G401 (cell line): ENCODE measurements around the gene USP37. TPM values are rescaled to one million over a fixed set of nuclear protein-coding genes. Genes with fewer than 3 reads are reported as not detected.

Experiments used
- DNase-seq: peaks from one replicate; pipeline ENCODE4 v3.0.0-alpha.2; 2015; ENCODE audit warnings: low spot score
- in situ Hi-C: cut with HindIII; loops from 2 replicates; pipeline ENCODE4 v1.10.0; 2016; ENCODE audit warnings: low sequenced_read_pairs, mixed read lengths
- total RNA-seq: library from RNA; depleted of rRNA; stranded (reverse); fragments of >200 nt; shearing (Covaris generic); gene quantifications from 2 replicates; pipeline ENCODE4 v1.2.3, GENCODE V29; 2014

Gene USP37
- total RNA-seq, 1 experiment from 2014 or later = 10.7 TPM

DNA sequence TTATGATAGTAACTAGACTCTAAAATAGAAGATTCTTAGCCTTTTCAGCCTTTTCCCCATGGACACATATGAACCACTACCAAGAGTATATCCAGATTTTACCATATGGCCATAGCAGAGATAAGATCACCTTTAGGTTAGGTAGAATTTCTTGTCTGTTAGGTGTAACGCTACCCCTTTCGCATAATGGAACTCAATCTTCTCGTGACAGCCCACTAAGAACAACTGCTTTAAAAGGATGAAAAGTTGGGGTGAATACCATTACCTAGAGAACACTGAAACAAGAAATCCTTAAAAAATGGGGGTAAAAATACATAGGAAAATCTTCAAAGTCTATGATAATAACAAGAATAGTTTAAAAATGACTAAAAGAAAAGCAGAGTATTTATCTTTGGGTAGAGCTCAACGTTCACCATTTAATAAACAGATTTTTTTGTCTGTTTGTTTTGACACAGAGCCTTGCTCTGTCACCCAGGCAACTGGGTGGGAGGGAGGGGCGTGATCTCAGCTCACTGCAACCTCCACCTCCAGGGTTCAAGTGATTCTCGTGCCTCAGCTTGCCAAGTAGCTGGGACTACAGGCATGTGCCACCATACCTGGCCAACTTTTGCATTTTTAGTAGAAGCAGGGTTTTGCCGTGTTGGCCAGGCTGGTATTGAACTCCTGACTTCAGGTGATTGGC is 82.0 kb downstream of the USP37 start:
- in situ Hi-C loops = no loop called here

DNA sequence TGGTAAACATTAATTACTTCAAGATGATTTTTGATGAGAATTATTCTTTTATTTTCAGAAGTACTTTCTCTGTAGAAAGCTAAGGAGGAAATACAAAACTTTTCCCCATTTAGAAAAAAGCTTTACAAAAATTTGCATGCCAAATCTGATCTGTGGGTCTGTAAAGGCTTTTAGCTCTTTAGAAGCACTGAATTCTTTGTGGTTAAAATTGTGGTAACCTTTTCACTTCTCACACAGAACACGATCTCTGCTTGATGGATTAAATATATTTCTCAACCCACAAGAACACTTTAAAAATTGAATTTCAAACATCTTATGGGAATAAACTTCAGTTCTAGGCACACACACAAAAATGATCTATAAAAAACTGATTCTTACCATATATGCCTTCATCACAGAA is 85.5 kb downstream of the USP37 start:
- DNase-seq = no peak
- in situ Hi-C loops = no loop called here

More for the DNA sequence above, 82.0 kb downstream of the USP37 start:
- no peak for DNase-seq

DNA sequence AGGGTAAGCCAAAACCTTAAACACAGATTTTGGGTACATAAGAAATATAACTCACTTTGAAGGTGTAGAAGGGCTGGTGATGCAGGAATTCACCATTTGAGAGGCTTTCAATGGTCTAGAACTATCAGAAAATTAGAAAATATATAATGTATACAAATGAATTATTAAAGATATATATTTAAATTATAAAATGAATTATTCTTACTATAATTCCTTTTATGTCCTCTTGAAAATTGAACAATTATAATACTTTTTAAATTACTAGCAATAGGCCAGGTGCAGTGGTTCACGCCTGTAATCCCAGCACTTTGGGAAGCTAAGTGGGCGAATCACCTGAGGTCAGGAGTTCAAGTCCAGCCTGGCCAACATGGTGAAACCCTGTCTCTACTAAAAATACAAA is 88.6 kb downstream of the USP37 start:
- in situ Hi-C loops = no loop called here

DNA sequence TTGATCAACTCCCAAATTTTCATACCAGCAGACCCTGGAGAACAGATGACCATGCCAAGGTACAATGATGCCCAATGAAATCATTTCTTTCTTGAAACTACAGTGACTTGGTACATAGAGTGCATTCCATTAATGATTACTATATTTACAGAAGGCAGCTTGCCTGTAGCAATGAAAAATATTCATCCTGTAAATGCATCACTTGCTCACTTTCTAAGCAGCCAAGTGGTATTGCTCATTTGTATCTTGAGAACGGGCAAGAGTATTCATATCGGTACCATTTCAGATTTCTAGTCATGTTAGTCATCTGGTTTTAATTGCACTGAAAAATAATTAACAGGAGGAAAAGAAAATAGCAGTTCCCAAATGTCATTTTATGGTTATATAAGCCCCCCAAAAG is 89.6 kb downstream of the USP37 start:
- no peak for DNase-seq
- in situ Hi-C loops = no loop called here

More for the DNA sequence above, 88.6 kb downstream of the USP37 start:
- no peak for DNase-seq

DNA sequence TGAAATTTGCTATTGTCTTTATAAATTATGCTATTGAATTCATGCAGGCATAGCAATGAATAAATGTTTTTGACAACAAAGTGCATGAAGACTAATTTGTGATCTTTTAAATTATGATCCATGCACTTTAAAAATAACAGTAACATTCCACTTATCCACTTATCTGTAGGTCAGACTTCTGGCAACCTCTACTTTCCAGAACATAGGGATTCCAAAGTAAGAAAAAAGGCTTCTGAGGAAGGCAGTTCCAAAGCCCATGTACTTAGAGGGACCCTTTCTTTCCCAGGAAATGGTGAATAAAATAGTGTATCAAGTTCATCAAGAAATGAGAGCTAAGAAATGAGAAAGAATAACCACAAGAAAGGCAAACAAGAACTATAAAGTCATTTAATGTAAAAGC is 90.9 kb downstream of the USP37 start:
- no peak for DNase-seq
- in situ Hi-C loops = no loop called here

DNA sequence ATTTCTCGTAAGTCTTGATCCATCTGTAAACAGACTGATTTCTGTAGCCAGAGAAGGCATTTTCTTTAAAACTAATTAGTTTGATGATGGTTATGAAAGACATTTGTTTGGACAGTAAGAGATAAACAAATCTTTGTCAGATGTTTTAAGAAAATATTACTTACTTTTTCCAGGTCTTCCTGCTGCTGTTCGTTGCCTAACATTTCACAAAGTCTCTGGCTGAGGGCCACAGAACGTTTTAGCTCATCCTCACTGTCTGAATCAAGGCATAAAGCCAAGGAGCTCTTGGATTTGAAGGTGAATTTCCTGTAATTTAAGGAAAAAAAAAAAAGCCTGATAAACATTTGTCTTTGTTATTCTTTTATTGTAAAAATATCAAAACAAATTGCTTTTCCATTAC is 91.5 kb downstream of the USP37 start:
- in situ Hi-C loops = no loop called here
- DNase-seq = peak; percentile 5

DNA sequence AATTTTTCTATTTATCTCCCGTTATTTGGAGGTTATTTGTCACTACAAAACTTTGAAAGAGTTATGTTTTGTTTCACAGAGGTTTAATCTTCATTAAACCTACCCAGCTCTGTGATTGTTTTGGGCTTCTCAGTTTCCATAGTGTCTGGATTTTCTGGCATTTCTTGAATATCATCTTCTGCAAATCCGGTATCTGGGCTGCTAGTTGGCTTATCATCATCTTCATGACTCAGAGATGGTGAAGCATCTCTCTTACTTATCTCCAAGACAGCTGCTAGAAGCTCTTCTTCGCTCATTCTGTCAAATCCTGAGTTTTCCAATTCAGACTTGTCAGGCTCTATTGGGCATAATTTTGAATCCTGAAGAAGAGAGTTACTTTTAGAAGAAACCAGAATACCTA is 93.6 kb downstream of the USP37 start:
- DNase-seq = no peak
- in situ Hi-C loops = no loop called here

DNA sequence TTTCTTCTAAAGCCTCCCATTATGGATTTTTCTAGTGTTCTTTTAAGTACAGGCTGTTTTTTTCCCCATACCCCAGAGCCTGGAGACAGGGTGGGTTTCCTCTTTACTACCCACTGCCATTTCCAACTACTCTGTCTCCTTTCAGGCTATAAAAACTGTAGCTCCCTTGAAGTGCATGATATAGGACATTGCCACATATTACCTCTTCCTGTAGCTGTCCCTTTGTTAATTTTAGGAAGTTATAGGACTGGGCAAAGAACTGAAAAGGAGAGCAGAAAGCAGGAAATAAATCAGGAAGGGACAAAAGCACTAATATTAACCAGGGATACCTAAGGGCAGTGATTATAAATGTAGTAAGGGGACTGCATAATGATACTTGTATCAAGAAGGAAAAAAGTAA is 95.2 kb downstream of the USP37 start:
- no peak for DNase-seq
- in situ Hi-C loops = no loop called here

DNA sequence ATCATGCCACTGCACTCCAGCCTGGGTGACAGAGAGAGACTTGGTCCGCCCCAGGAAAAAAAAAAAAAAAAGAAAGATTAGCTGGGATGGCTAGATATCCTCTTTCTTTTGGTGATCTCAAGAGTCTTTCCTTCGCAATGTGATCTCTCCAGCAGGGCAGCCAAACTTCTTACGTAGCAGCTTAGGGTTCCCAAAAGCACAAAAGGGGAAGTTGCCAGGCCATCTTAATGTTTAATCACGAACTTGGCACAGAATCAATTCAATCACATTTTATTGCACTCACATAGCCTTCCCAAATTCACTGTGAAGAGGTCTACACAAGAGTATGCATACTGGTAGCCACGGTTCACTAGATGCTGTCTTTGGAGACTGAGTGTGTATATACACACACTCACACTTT is 96.2 kb downstream of the USP37 start:
- in situ Hi-C loops = no loop called here
- DNase-seq = no peak

DNA sequence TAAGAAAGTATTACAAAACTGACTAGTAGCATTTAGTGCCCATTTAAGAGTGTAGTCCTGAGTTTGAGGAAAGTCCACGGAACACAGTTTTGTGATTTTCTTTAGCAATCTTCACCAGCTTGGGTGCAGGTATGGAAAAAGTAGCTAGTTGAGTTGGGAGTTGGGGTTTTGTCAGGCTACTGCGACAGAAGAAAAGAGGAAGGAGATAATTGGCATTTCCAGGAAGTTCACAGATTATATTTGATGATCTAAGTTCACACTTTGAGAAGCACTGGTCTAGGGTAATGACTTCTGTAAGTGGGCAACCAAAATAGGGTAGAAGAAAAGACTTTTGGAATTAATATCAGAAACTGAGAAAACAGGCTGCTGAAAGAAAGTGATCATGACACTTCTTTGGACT is 97.1 kb downstream of the USP37 start:
- no peak for DNase-seq
- in situ Hi-C loops = no loop called here

DNA sequence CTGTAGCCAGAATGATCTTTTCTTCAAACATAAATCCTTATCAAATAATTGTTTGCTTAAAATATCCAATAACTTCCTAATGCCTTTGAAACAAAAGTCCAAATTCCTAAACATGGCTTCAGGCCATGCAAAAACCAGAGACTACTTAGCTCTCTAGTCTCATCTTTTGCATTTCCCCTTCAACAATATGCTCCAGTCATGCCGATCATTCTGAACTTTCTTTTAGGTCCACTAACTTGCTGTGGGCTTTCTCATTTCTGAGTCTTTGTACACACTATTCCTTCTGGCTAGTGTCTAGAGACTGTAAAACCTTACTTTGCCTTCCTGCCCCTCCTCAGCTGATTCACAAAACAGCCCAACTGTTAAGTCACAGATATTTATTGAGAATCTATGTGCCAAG is 97.7 kb downstream of the USP37 start:
- in situ Hi-C loops = no loop called here
- no peak for DNase-seq

DNA sequence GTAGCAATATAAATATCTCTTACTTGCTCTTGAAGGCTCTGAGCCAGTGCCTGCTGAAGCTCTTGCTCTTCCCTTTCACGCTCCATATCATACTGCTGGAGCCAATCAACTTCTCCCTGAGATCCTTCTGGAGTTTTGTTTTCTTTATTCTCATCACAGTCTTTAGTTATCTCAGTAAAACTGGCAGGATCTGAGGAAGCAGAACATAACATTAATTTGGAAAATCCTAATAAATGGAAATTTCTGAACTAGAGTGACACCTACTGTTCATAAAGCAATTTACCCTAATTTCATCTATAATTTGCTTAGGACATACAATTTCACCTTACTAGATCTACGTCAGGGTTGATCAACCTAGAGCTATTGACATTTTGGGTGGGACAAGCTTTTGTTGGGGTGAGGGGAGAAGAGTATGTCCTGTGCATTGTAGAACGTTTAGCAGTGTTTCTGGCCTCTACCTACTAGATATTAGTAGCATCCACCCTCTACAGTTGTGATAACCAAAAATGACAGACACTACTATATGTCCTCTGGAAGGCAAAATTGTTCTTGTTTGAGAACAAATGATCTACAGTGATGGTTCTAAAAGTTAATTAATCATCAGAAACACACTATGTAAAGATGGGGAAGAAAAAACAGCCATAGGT is 102.0 kb downstream of the USP37 start:
- in situ Hi-C loops = no loop called here
- peak; percentile 75 for DNase-seq

DNA sequence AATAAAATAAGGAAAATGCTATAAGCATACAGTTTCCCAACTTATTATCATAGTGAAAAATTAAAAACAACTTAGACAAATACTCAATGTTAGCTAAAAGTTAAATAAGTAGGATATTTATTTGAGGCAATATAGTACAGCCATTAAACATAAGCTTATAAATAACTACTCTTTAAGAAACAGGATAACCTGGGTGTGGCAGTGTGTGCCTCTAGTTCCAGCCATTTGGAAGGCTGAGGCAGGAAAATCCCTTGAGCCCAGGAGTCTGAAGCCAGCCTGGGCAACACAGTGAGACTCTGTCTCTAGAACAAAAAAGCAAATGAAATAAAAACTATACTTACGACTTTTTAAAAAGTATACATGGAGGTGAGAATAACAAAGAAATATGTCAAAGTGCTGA is 109.6 kb downstream of the USP37 start:
- DNase-seq = no peak
- in situ Hi-C loops = no loop called here

DNA sequence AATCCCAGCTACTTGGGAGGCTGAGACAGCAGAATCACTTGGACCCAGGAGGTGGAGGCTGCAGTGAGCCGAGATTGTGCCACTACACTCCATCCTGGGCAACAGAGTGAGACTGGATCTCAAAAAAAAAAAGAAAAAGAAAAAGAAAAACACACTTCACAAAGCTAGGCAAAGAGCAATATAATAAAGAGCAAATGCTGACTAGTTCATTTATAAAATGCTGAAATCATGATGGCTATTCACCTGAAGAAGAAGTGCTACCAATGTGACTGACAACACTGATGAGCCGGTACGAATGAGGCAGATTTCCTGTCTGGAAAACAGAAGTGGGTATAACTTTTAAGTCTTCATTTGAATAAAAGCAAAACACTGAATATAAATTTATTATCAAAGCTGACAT is 111.3 kb downstream of the USP37 start:
- in situ Hi-C loops = no loop called here
- DNase-seq = no peak

DNA sequence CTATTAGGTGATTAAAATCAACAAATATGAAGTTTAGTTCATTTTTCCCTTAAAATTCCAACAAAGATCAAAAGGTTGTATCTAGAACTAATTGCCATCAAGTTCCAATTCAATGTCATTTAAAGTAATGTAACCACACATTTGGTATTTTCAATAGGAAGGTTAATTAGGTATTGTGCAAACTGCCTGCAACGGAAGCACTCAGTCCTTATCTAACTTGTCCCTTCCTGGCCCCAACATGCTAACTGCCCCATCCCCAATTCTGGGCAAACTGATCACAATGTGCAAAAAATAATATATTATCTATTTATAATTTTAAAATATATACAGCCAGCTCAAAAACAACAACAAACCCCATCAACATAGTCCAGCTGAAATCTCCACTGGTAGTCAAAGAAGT is 116.1 kb downstream of the USP37 start:
- in situ Hi-C loops = no loop called here
- no peak for DNase-seq

DNA sequence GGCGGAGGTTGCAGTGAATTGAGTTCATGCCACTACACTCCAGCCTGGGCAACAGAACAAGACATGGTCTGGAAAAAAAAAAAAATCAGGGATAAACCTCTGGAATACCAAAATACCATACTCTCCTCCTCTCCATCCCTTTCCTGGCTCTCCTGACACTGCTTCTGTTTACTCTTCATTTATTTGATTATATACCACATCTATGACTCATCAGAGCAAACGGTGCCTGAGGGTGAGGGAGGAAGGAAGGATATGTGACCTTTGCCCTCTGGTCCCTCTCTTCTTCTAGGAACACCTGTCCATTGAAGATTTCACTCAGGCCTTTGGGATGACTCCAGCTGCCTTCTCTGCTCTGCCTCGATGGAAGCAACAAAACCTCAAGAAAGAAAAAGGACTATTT is 119.2 kb downstream of the USP37 start:
- no peak for DNase-seq
- in situ Hi-C loops = no loop called here

DNA sequence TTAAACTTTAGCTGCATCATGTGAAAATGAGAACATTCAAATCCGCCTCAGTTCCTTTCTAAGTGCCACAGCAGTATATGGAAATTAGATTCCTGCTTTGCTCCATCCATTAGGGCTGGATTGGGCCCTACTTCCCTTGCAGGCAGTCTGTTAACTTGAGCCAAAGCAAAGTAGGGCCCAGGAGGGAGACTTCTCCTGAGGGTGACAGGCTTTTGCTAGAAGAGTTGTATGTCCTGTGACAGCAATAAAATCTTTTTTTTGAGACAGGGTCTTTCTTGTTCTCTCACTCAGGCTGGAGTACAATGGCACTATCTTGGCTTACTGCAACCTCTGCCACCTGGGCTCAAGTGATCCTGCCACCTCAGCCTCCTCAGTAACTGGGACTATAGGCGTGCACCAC is 121.1 kb downstream of the USP37 start:
- in situ Hi-C loops = no loop called here
- no peak for DNase-seq

DNA sequence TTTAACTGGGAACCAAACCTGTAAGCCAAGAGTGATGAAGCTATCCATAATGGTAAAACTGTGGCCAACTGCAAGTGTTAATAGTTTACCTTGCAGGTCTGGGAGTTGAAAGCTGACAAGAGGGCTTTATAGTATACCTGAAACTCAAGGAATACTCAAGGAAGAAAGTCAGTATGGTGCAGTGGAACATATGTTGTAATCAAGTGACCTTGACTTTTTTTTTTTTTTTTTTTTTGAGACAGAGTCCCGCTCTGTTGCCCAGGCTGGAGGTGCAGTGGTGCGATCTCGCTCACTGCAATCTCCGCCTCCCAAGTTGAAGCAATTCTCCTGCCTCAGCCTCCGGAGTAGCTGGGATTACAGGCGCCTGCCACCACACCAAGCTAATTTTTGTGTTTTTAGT is 121.6 kb downstream of the USP37 start:
- in situ Hi-C loops = no loop called here
- DNase-seq = no peak

DNA sequence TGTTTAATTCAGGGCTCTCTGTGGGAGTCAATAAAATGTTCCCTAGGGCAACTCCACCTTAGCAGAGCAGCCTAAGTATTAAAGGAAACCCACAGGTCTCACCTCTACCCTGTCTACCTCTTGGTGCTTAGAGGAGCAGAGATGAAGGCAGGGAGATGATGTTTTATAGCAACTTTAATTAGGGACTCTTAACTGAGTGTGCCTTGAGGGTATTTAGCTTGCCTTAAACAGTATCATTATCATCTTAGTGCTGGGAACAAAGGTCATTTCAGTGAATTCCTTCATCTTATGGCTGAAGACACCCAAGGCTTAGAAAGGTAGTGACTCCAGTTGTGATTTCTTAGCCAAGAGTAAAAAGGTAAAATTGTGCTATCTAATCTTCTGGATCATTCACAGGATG is 122.5 kb downstream of the USP37 start:
- in situ Hi-C loops = no loop called here
- no peak for DNase-seq

DNA sequence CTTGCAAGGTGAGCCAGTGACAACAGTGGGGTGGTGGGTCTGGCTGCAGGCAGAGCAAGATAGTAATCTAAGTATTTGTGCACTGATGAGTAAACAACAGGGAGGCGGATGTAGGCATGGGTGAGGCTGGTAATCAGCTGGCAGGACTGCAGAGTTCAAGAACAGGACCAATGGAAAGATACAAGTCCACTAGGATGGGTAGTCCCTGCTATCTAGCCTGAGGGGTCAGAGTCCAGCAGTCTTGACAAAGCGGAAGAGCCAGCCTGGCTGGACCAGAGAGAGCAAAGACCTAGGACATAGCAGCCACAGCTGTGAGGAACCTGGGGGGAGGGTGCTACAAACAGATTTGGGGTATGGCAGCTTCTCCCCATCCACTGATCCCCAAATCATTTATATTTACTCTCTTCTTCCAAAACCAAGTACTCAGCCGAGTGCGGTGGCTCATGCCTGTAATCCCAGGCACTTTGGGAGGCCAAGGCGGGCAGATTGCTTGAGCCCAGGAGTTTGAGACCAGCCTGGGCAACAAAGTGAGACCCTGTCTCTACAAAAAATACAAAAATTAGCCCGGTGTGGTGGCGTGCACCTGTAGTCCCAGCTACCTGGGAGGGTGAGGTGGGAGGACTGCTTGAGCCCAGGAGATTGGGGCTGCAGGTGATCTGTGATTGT is 123.3 kb downstream of the USP37 start:
- in situ Hi-C loops = no loop called here

DNA sequence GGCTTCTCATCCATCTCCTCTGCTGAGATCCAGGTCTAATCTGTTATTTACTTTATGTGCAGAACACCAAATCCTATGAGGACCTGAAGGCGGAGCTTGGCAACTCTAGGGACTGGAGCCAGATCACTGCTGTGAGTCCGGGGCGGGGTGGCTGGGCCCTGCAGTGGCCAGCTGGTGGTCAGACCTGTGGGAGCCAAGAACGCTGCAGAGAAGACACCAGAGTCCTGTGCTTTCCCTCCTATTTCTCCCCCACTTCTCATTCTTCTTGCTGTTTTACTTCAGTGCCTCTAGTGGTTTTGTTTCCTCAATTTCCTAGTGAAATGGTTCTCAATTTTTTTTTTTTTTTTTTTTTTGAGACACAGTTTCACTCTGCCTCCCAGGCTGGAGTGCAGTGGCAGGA is 129.6 kb downstream of the USP37 start:
- in situ Hi-C loops = no loop called here
- DNase-seq = peak; percentile 69

More for the DNA sequence above, 123.3 kb downstream of the USP37 start:
- DNase-seq = no peak
